GM12864 (cell line): Measurements from ENCODE around the gene DOK6.

Experiments
- DNase-seq: peaks from one replicate; pipeline ENCODE4 v3.0.0-alpha.2; 2011; ENCODE audit warnings: low read depth
- H3K4me3 ChIP-seq: 2 replicates; pipeline ENCODE4 v1.5.1; 2011; ENCODE audit warnings: mild to moderate bottlenecking, low read depth, low read length, control low read depth
- TF ChIP-seq, protein P1 (sequence below): IDR thresholded peaks from 2 replicates; pipeline ENCODE4 v1.5.1; 2011; ENCODE audit warnings: low read depth, mild to moderate bottlenecking, moderate library complexity, low read length, control low read depth, inconsistent platforms; ENCODE audit errors: missing control alignments

The DOK6 gene

DNA sequence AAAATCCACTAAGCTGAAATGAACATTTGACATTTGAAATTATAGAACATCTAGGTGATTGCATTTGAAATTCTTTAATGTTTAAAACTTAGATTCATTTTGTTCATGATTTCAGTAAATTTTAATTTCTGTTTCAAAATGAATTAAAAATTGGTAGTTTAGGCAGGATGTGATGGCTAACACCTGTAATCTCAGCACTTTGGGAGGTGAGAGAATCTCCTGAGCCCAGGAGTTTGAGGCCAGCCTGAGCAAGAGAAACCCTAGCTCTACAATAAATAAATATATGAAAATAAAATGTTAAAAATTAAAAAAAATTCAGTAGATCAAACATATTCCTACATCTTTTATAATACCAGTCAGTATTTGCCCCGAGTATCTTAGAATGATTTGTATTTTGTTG, 330.0 kb downstream of the DOK6 start:
- TF ChIP-seq, protein P1, sequence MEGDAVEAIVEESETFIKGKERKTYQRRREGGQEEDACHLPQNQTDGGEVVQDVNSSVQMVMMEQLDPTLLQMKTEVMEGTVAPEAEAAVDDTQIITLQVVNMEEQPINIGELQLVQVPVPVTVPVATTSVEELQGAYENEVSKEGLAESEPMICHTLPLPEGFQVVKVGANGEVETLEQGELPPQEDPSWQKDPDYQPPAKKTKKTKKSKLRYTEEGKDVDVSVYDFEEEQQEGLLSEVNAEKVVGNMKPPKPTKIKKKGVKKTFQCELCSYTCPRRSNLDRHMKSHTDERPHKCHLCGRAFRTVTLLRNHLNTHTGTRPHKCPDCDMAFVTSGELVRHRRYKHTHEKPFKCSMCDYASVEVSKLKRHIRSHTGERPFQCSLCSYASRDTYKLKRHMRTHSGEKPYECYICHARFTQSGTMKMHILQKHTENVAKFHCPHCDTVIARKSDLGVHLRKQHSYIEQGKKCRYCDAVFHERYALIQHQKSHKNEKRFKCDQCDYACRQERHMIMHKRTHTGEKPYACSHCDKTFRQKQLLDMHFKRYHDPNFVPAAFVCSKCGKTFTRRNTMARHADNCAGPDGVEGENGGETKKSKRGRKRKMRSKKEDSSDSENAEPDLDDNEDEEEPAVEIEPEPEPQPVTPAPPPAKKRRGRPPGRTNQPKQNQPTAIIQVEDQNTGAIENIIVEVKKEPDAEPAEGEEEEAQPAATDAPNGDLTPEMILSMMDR: no peak
- no peak for DNase-seq
- H3K4me3 ChIP-seq: no peak overlapping the region

DNA sequence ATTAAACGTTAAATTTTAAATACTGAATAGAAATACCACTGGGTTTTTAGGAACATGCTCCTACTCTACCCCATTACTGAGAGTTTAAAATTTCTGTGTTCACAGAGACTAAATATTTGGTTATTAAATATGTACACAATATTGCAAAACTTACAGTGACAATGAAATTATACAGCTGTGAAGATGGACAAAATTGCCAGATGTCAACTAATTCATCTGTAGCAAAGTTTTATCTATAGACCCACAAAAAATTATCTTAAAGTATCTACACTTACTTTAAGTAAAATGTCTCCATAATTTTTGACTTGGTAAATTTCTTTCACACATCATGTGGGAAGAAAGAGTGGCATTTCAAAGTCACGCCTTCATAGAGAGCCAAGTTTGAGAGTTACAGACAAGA, 333.8 kb downstream of the DOK6 start:
- H3K4me3 ChIP-seq: no peak overlapping the region
- TF ChIP-seq, protein P1: no peak
- no peak for DNase-seq

DNA sequence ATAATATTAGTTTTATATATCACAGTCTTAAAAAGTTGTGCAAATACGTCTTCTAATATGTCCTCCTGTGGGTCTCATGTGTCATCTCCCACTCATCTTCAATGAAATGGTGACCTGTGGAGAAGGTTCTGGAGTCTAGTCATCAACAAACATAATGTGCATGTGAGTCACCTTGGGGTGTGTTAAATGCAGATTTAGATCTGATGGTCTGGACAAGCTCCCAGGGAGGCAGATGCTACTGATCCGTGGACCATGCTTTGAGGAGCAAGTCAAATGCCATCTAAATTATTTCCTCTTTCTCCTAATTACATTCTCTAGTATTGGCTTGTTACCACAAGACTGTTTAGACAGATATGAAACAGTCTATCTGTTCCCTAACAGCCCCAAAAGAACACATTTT, 336.0 kb downstream of the DOK6 start:
- no peak for DNase-seq
- TF ChIP-seq, protein P1: no peak
- H3K4me3 ChIP-seq: no peak overlapping the region

DNA sequence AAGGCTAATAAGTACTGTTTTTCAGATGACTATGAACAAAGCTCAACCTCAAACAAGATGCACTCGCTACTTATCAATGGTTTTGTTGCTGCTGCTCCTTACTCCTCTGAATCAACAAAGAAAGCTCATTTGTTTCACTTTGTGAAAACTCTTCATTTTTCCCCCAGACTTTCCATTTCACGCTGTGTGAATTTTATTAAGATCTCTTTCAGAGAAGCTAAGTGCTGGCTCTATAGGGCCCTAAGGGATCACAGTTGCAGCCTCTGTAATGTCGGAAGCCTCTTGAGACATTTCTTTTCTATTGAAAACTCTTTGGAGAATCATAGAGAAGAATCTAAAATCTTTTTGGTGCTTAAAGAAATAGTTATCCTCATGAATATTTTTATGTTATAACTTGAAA, 337.2 kb downstream of the DOK6 start:
- no peak overlapping the region for H3K4me3 ChIP-seq
- no peak for DNase-seq
- TF ChIP-seq, protein P1: no peak

DNA sequence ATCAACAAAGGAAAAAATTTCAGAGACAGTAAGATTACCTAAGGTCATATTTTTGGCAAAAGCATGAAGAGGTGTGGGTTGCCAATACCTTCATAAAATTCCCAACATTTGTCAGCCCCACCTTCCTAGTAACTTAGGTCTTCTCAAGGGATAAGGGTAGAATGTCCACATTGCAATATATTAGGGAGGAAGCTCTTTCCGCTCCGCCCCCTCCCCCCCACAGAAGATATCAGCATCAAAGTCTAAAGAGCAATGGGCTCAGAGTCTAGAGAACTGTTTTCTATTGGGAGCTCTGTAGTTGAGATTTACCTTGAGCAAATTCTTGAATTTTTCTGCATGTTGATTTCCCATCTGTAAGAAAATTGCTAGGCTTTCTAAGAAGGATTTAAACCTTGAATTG, 346.7 kb downstream of the DOK6 start:
- H3K4me3 ChIP-seq: no peak overlapping the region
- TF ChIP-seq, protein P1: no peak
- DNase-seq: no peak

DNA sequence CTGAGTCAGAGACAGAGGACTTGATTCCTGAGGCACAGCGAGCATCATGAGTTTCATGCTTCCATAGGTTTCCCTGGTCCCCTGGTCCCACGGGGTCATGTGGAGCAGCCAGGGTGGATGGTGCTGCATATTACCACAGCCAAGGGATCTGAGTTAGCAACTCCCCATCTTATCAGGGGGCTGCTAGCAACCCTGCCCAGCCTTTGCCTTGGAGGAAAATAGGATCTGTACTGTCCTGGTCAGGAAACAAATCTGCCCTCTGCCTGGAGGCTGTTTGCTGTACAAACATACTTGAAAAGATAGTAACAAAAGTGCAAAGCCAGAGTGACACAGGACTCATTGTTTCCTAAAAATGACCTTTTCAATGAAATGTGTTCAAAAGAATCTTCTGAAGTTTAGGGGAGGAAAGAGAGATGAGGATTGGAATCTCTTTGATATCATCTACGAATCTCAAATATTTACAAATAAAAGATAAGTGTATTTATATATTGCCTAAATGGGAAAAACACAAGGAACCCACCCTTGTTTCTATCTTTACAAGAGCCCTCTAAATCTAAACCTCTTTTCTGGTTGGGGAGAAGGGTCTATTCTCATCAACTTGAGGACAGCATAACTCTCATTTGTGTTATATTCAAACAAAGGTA, 352.2 kb downstream of the DOK6 start:
- H3K4me3 ChIP-seq: no peak overlapping the region
- TF ChIP-seq, protein P1: no peak
- DNase-seq: no peak

DNA sequence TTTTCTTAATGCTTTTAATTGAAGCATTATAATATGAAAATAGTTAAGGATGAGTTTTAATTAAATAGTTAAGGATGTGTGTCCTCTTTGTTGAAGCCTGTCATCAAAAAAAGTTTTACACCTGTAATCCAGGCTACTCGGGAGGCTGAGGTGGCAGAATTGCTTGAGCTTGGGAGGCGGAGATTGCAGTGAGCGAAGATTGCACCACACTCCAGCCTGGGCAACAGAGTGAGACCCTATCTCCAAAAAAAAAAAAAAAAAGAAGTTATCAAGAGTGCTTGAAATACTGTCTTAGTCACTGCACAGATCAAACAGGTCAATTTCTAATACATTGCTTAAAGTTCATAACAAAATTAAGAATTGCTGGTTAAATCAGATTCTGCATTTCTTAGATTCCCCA, 353.4 kb downstream of the DOK6 start:
- no peak overlapping the region for H3K4me3 ChIP-seq
- DNase-seq: no peak
- TF ChIP-seq, protein P1: no peak
